NAMALWA (cell line): Measurements from ENCODE around the gene VSTM2L.

Experiments used
- DNase-seq: peaks from one replicate; pipeline ENCODE4 v3.0.0-alpha.2; 2015; ENCODE audit warnings: low spot score

VSTM2L gene

DNA sequence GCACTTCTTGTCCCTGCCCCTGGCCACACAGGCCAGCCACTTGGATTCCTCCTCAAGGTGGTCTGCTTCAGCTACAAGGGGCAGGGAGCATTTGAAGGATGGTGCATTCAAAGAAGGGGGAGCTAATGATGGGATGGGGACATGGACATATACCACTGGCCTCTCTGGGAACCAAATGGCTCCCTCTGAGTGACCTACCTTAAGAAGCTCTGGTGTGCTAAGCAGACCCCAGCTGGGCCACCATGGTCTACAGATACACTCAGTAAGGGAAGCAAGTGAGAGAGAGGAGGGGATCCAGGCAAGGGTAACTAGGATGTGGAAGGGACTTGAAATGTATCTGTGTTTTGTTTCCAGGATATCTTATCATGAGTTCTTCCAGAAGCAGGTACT lies 67.9 kb downstream of the VSTM2L start:
- no peak for DNase-seq

DNA sequence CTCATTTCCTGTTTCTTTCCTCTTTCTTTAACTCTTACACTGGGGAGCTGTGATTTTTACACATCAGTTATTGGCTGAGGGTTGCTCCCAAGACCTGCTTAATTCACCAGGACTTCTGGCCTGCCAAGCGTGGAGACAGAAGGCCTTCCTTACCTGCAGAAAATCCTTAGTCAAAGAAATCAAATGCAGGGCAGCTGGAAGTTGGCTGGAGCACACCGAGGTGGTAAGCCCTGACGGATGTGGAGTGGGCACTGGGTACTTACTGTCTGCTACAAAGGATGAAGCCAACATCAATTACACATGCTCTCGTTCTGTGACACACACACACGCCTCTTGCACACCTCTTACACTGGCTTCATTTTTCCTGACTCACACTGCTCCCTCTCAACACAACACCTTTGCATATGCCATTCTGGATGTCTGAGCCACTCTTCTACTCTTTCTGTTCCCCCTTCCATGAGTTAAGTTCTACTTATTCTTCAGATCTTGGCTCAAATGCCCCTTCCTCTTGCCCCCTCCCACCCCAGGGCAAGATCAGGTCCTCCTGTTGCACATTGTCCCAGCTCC lies 68.7 kb downstream of the VSTM2L start:
- DNase-seq, result no peak

DNA sequence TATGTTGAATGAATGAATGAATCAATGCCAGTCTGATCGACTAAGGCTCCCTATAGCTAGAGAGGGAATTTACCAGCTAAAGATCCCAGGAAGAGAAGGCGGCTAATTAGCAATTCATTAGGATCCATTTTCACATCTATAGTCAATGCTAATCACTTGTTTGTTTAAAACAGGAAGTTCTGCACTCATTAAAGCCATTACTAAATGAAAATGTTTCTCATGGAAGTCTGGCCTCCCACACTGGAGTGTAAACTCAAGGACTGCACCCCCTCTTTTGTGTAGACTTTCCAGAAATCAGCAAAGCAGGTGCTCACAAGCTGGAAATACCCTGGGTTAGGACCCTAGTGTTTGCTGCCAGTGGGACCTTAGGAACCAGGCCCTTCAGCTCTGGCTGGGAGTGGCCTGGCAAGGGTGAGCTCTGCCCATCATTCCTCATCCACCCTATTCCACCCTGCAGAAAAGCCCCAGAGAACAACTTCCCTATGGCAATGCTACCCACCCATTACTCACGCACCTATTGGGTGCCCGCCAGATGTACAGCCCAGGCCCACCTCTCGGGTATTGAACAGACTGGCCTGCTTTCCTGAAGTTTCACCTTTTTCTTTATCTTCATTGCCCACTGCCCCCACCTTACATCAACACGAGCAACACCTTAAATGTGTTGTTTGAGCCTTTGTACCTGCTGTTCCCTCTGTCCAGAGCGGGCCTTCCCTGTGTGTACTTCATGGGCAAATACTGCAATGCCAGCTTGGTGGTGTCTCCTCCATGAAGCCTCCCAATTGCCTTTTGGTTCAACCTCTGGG lies 69.5 kb downstream of the VSTM2L start:
- no peak for DNase-seq

DNA sequence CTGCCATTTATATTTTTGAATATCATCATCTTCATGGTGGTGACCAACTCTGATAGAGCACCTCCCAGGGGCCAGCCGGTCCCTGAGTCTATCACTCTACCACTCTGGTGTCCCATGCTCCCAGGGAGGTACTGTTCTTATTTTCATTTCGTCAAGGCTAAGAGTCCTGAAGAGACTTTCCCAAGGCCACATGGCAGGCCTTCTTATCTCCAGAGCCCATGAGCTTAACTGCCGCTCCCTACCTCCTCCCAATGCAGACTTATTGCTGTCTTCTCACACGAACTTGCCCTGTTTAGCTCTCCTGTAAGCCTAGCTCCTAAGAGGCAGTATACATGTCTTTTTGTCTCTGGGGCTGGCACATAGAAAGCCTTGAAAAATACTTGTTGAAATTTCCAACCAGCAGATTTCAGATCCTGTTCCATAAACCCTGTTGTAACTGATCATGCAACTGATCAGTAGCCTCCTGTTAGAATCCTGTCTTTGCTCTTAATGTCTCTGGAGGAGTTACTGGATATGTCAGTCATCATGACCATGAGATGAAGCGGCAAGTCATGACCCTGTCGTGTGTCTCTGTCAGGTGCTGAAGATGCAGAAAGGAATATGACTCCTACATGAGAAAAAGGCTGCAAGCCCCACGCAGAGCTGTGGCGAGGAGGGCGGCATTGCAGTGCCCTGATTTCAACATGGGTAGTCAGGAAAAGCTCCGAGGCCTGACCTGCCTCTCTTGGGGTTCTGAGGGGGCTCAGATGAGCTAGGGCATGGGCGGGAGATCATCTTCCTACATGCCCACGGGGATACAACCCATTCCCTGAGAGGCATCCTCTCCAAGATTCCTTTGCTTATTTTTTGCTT lies 70.4 kb downstream of the VSTM2L start:
- DNase-seq, result no peak

DNA sequence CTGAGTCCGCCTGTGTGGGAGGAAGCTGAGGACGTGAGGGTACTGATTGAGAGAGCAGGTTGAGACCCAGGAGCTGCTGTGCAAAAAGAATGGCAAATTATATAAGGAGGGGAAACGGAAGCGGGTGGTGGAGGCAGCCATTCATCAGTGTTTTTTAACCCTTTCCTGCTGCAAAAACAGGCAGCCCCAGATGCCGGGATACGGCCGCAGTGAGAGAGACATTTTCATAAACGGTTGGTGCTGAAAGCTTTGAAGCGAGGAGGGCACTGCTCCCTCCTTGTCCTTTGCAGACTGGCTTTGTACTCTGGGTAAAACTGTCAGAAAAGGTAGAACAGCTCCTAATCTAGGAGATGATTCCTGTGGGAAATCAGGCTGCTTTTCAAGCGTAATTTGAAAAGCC lies 74.0 kb downstream of the VSTM2L start:
- no peak for DNase-seq

DNA sequence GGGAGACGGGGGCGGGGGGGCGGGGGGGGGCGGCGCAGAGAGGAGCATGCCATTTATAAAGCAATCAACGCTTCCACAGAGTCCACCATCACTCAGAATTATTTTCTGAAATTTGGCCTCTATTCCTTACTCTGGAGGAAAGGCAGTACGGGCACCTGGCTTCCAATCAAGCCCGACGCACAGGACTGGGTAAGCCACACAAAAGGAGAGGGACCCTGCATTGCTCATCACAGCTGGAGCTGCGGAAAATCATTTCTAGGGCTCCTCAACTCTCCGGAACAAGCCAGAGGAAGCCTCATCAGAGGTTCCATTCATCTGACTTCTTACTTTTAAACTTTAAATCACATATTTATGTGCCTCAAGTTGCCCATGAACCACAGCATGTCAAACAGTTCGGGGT lies 74.4 kb downstream of the VSTM2L start:
- no peak for DNase-seq

DNA sequence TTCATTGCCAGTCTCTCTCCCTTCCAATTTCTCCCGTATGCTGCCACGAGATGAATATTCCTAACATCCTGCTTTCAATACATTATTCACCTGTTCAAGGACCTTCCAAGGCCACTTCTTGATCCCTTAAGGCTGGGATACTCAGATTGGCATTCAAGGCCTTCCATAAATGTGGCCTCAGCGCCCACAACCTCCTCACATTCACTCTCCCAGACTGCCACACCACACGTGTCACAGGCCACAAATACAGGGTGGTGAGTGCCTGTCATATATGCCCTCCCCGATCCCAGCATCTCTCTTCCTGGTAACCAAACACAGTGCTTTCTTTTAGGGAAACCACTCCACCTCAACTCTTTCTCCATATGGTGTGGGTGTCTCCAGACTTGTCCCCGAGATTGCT lies 74.9 kb downstream of the VSTM2L start:
- DNase-seq, result no peak

DNA sequence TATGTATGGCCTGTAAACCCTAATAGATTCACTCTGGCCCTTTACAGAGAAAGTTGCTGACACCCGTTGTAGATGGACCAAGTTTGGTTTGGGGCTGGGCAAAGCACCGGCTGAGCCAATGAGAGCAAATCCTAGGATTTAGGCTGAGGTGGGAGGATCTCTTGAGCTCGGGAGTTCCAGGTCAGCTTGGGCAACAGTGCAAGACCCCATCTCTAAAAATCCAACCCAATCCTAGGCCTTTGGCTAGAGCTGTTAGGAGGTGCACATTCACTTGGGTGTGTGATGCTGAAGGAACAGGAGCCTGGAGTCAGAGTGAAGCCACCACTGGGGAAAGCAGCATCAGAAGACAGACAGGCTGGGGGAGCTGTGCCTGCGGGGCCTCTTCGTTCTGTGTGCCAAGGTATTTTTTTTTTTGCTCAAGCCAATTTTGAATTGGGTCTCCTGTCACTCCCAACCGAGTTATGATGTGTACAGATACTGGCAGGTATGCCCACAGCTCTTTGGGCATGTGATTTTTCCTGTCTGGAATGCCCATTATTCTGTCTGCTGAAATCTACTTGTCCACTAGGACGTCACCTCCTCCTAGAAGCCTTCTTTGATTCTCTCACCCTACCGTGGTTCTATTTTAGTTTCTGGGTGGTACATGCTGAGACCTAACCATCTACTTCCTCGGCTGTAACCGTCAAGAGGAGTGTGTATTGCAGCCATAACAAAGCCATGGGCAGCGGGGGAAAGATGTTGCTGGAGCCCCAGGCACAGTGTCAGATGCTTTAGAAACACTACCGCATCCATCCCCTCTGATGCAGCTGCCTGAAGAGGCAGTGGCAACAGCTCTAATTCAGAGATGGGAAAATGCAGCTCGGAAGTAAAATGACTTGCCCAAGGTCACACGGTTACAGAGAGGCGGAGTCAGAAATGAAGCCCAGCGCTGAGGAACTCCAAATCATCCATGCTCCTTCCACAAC lies 76.4 kb downstream of the VSTM2L start:
- no peak for DNase-seq

DNA sequence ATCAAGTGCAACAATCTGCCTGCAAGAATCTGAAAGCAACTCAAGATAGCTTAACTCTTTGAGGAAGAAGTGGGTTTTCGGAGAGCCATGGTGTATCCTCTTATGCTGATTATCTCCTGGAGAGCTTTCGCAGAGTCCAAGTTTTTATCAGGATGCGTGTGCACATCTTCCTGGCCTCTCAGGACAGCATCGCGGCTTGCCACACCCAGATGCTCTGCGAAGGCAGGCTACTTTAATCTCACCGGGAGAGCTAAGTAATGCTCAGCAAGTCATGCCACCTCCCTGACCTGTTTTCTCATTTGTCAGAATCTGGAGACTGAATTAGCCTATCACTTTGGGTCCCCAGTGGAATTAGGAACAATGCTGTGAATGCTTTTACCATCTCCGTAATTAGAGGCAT lies 77.5 kb downstream of the VSTM2L start:
- no peak for DNase-seq

DNA sequence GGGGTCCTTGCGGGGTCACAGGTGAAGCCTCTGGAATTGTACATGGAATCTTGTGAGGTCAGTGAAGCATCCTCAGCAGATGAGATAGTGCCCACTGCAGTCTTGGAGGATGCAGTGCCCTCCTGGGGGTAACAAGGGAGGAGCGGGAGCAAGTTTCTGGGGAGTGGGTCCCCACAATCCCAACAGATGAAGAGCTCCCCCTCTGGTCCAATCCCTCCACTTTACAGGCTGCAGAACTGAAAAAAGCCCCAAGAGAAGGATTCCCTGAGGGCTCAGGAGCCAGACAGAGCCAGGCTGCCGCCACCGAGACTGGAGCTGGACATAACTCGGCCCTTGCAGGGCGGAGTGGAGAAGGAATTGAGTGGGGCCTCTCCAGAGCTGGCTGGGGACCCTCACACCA lies 77.9 kb downstream of the VSTM2L start:
- no peak for DNase-seq

DNA sequence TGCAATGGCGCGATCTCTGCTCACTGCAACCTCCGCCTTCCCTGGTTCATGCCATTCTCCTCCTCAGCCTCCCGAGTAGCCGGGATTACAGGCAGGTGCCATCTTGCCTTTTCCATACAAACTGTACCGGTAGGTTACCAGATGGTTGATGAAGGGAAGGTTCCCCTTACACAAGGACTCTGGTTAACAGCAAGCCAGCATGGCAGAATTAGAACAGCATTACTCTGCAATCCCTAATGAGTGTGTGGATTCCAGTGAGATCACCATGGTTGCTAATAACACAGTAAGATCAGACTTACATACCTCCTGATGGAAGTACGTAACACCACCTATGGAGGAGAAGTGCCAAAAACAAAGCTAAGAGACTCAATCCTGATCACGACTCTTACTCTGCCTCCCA lies 78.6 kb downstream of the VSTM2L start:
- no peak for DNase-seq

DNA sequence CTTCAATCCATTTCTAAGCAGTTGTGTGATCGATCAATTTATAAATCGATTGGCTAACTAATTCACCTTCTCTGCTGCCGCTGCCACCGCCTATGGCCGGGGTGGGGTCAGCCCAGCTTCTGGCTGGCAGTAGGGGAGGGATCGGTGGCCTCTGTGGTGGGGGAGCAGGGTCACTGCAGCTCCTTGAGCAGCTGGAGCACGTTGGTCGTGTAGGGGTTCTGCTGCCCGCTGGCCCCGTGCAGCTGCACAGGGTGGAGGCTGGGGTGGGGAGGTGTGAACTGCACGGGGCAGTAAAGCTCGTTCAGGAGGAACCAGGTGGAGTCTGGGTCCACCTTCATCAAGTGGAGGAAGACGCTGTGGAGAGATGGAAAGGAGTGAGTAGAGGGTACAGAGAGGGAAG lies 80.4 kb downstream of the VSTM2L start:
- DNase-seq, result no peak

DNA sequence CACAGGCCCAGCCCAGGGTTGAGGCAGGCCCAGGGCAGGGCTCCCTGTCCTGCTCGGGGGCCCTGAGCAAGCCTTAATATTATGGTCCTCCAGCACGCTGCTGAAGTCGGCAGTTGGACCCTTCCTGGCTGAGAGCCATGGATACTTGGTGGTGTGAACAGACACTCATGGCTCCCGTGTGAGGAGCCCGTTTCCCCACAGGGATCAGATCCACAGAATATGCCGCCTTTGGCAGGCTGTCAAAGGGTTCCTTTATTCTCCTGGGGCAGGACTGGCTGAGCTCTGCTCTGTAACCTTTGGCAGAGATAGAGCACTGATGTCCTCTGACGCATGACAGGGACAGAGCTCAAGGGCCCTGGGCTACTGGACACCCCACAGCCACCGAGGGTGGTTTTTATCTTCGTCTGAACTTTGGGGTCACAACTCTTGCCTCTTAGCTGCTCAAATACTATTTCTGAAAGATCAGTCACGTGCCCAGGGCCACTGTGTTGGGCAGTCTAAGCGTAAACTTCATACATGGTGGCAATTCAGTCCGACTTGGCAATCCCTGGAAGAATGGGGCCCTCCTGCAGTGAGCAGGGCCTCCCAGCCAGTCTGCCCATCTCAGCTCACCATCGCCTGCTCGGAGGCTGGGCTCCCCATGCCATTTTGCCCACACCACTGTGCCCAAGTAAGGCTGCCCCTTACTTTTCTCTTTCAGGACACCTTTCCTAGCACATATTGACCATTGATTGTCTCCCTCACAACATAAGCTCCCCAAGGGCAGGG lies 81.3 kb downstream of the VSTM2L start:
- no peak for DNase-seq

DNA sequence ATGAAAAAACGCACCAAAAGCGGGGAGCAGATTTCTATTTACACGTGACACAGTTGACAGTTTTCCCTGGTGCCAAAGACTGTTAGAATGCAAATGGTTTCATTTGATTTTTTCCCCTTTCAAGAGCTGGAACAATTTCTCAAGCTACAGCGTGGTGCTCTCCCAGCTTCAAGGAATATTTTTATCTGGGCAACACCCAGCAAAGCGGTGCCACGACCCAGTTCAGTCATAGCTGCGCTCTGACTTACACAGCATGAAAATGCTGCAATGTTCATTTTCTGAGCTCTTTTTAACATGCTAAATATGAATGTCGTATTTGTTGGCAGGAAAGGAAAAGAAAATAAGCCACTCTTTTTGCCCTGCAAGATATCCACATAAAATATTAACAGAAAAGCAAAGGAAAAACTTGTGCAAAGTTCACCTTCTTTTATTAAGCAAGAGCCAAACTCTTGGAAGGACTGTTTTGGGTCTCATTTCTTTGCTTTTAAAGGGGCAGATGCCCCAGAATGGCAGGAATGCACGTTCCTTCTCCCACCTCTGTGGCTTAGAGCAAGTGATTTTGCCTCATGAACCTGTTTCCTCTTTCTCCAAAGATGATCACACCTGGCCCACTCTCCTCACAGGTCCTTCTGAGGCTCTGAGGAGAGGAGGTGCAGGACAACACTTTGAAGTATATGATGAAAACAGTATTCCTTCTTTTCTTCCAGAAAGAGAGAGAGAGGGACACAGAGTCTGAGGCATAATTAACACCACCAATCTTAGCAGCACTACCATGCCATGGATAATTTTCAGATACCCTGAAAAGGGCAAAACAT lies 83.3 kb downstream of the VSTM2L start:
- DNase-seq, result no peak

DNA sequence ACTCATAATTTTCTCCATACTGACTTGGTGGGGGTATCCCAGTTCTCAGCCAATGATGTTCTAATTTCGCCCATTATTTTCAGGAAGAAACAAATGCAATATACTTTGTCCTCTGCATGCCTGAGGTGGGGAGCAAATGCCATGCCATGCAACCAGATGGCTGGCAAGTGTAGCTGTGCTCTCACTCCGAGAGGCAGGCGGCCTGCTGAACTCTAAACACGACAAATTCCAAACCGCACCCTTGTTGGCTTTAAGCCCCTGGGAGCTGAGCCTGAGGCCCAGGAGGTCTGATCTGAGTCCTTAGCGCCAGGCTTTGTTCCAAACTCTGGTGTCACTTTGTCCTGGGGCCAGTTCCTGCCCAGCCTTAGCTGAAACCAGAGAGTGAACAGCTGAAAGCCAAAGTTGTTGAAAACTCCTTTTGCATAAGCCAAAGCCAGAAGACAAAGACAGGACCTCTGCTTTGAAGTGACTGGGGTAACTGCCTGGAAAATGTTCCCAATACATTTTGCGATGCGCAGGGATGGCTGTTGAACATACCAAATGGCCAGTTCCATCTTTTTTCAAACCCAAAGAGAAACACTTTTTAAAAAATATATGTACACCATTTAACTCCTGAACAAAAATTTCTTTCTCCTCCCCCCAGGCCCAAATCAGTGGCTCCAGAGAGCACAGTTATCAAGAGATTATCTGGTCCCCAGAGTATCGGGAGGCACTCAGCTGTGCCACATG lies 84.1 kb downstream of the VSTM2L start:
- no peak for DNase-seq

DNA sequence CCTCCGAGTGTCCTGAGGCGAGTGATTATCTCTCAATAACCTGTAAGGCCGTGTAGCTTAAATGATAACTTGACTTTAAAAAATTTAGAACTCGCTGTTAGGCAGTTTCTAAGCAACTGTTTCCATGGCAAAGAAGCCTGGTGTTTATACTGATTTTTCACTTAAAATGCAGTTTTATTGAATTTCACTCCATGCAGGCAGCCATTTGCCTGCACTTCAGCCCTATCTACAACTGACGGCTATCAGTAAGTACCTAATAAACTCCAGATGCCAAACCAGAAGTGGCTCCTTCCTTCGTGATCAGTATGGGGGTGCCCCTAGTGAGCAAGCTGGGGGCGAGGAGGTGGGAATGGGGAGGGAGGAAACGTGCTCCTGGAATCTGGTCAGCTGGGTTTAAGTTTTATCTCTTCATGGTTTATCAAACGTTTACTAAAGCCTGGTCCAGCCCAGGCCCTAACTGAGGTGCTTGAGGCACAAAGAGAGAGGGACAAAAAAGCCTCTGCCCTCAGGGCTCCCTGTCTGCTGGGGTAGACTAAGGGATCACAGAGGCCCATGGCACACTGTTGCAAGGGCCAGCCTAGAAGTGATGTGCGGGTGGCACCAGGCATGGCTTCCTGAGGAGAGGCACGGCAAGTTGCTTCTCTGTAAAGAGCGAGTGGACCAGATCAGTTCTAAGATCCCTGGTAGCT lies 84.8 kb downstream of the VSTM2L start:
- DNase-seq, result no peak

DNA sequence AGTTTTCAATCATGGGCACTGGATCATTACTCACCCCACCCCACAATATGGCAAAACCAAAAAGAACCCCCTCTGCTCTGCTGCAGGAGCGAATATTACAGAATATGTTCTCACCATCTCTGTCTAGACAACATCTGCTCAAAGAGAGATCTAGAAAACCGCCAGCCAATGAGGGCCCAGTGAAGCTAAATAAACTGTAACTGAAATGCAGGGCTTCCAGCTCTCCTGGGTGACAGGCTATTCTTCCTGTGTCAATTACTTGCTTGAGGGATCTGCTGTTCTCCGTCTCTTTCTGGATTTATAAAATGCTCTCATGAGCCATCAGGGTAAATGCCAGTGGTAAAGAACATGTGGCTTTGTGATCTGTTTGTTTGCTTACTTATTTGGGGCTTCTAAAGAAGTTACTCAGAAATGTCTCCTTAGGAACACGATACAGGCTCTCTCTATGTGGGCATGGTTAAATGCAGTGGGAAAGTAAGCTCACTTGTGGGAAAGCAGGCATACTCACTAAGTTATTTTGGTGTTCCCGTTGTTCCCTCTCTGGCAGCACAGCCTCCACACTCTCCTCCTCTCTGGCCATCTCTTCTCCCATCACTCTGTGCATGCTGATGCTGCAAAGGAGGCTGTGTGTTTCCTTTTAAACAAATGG lies 85.5 kb downstream of the VSTM2L start:
- DNase-seq, result no peak

DNA sequence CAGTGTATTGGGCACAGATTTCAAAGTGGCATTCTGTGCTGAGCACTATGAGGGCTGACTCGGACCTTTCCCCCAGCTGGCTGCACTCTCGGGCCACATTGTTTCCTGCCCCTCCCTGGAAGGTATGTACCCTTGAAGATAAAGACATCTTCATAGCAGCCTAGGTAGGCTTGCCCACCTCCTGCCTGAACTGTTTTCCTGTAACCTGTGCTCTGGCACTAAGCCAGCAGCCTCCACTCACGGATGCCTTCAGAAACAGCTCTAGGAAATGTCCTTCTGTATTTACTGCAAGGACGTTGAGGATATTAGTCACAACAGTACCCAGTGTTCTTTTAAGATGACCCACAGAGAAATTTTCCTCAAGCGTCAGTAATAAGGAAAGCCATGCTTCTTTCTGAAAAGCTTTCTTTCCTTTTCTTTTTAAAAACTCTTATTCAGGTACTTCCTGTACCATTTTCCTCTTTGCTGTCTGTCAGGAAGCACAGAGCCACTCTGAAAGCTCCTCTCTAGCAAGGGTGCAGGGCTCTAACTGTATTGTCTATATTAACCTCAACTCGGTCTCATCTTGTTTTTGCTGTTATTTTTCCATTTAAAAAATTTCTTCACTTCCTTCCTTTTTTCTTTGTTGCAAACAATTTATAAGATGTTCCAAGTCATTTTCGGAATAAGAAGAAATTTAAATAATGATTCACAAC lies 86.8 kb downstream of the VSTM2L start:
- DNase-seq, result no peak
